Measurements from ENCODE around the gene CACUL1.

Gene CACUL1

DNA sequence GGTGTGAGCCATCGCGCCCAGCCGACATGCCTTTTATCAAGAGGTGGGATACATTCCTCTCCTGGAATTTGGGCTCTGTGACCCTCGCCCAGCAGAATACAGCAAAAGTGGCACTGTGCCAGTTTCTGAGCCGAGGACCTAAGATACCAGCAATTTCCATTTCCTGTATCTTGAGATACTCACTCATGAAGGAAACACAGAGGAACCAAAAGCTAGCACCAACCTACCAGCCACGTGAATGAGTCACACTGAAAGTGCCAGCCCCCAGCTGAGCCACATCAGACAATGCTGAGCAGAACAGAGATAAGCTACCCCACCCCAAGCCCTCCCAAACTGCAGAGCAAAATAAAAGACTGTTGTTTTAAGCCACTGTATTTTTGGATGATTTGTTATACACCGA is 56.3 kb downstream of the CACUL1 start:
- H3K9ac ChIP-seq (ENCODE audit: insufficient read length), result no peak overlapping the region
- H3K27ac ChIP-seq, result no peak overlapping the region
- no peaks in the 10 kb centered on the region for H3K36me3 ChIP-seq (ENCODE audit: insufficient read depth, low read length)
- TF ChIP-seq EZH2 (IDR thresholded peaks at IDR 0.05) (no peak), FOXP2 (optimal IDR thresholded peaks at IDR 0.05; ENCODE audit: control extremely low read depth, extremely low read length, insufficient read depth) (no peak), POLR2AphosphoS5 (IDR thresholded peaks at IDR 0.05; ENCODE audit: borderline replicate concordance, low read depth, low read length) (no peak)
- no peak overlapping the region for H3K4me3 ChIP-seq
- no peak for DNase-seq (ENCODE audit: low read depth, low spot score)
- no peaks in the 10 kb centered on the region for H3K9me3 ChIP-seq (ENCODE audit: low read depth, low read length)

GRCh38 chr10:118694848-118695247 is 59.9 kb downstream of the CACUL1 start:
- DNase-seq (ENCODE audit: low read depth, low spot score), result no peak
- Histone ChIP-seq H3K9ac (ENCODE audit: insufficient read length) (no peak overlapping the region), H3K9me3 (ENCODE audit: low read depth, low read length) (no peaks in the 10 kb centered on the region), H3K27ac (no peak overlapping the region), H3K36me3 (ENCODE audit: insufficient read depth, low read length) (no peaks in the 10 kb centered on the region), H3K4me3 (no peak overlapping the region)
- no peak for TF ChIP-seq EZH2 (IDR thresholded peaks at IDR 0.05)
- no peak for TF ChIP-seq FOXP2 (optimal IDR thresholded peaks at IDR 0.05; ENCODE audit: control extremely low read depth, extremely low read length, insufficient read depth)
- TF ChIP-seq POLR2AphosphoS5 (IDR thresholded peaks at IDR 0.05; ENCODE audit: borderline replicate concordance, low read depth, low read length), result no peak

DNA sequence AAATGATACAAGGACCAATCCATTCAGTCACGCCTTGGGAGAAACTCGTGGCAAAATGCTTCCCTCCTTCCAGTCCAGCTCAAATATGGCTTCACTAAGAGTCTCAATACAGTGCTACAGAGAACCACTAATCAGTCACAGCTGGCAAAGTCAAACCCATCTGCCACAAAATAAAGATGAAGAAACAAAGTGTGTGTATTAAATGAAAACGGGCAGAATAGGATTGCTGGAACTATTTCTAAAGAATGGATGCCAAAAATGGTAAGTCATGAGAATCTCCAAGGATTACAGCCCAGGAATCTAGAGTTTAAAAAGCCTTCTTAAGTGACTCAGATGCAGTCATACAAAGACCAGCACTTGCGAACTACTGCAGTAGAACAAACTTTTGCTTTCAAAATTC is 61.9 kb downstream of the CACUL1 start:
- TF ChIP-seq POLR2AphosphoS5 (IDR thresholded peaks at IDR 0.05; ENCODE audit: borderline replicate concordance, low read depth, low read length) (no peak), EZH2 (IDR thresholded peaks at IDR 0.05) (no peak), FOXP2 (optimal IDR thresholded peaks at IDR 0.05; ENCODE audit: control extremely low read depth, extremely low read length, insufficient read depth) (no peak)
- DNase-seq (ENCODE audit: low read depth, low spot score), result no peak
- Histone ChIP-seq H3K27ac (no peak overlapping the region), H3K4me3 (no peak overlapping the region), H3K36me3 (ENCODE audit: insufficient read depth, low read length) (no peaks in the 10 kb centered on the region), H3K9ac (ENCODE audit: insufficient read length) (no peak overlapping the region), H3K9me3 (ENCODE audit: low read depth, low read length) (no peaks in the 10 kb centered on the region)

DNA sequence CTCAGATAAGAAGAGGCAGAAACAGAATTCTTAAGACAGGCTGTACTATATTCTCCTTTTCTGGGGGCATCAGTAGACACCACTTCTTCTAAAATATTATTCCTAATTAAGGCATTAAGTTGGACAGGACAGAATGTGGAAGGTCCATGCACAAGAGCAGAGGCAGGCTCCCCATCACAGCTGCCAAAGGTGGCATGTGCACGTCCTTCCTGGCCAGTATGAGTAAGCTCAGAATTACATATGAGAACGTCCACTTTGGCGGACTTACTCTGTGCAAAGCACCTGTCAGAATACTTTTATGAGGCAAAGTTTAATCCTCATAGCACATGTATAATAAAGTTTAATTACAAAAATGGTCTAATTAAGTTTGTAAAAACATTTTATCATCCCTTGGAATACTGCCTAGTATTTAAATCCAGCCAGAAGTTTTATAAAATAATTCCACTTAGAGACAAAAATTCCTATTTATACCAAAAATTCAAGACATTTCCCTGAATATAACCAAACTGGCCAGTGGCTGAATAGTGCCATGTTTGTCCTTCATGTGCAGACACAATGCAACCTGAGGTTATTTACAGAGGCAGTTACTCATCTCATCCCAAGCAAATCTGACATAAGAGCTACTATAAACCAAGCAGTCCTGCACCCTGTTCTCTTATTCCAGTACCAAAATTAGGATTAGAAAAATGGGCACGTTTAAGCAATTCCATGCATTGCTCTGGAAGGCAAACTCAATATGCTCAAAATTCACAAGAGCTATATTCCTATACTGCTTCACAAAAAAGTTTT is 65.5 kb downstream of the CACUL1 start:
- H3K9ac ChIP-seq (ENCODE audit: insufficient read length), result no peak overlapping the region
- no peak for TF ChIP-seq POLR2AphosphoS5 (IDR thresholded peaks at IDR 0.05; ENCODE audit: borderline replicate concordance, low read depth, low read length)
- no peak for TF ChIP-seq EZH2 (IDR thresholded peaks at IDR 0.05)
- no peak for TF ChIP-seq FOXP2 (optimal IDR thresholded peaks at IDR 0.05; ENCODE audit: control extremely low read depth, extremely low read length, insufficient read depth)
- H3K36me3 ChIP-seq (ENCODE audit: insufficient read depth, low read length), result no peaks in the 10 kb centered on the region
- H3K4me3 ChIP-seq, result no peak overlapping the region
- no peaks in the 10 kb centered on the region for H3K9me3 ChIP-seq (ENCODE audit: low read depth, low read length)
- DNase-seq (ENCODE audit: low read depth, low spot score), result no peak
- H3K27ac ChIP-seq, result no peak overlapping the region

- Histone ChIP-seq H3K4me3 (no peak overlapping the region), H3K9ac (ENCODE audit: insufficient read length) (no peak overlapping the region), H3K36me3 (ENCODE audit: insufficient read depth, low read length) (no peaks in the 10 kb centered on the region), H3K9me3 (ENCODE audit: low read depth, low read length) (no peaks in the 10 kb centered on the region), H3K27ac (no peak overlapping the region)
- DNase-seq (ENCODE audit: low read depth, low spot score), result no peak
- TF ChIP-seq FOXP2 (optimal IDR thresholded peaks at IDR 0.05; ENCODE audit: control extremely low read depth, extremely low read length, insufficient read depth) (no peak), EZH2 (IDR thresholded peaks at IDR 0.05) (no peak), POLR2AphosphoS5 (IDR thresholded peaks at IDR 0.05; ENCODE audit: borderline replicate concordance, low read depth, low read length) (no peak)
Measured at GRCh38 chr10:118687472-118687871, 67.3 kb downstream of the CACUL1 start.

- Histone ChIP-seq H3K9ac (ENCODE audit: insufficient read length) (no peak overlapping the region), H3K27ac (no peak overlapping the region), H3K4me3 (no peak overlapping the region), H3K36me3 (ENCODE audit: insufficient read depth, low read length) (no peaks in the 10 kb centered on the region; the same call in 1 of the 2 replicates), H3K9me3 (ENCODE audit: low read depth, low read length) (no peaks in the 10 kb centered on the region)
- no peak for TF ChIP-seq POLR2AphosphoS5 (IDR thresholded peaks at IDR 0.05; ENCODE audit: borderline replicate concordance, low read depth, low read length)
- no peak for TF ChIP-seq EZH2 (IDR thresholded peaks at IDR 0.05)
- TF ChIP-seq FOXP2 (optimal IDR thresholded peaks at IDR 0.05; ENCODE audit: control extremely low read depth, extremely low read length, insufficient read depth), result no peak
- DNase-seq (ENCODE audit: low read depth, low spot score), result no peak
Measured at GRCh38 chr10:118682533-118682932, 72.2 kb downstream of the CACUL1 start.

DNA sequence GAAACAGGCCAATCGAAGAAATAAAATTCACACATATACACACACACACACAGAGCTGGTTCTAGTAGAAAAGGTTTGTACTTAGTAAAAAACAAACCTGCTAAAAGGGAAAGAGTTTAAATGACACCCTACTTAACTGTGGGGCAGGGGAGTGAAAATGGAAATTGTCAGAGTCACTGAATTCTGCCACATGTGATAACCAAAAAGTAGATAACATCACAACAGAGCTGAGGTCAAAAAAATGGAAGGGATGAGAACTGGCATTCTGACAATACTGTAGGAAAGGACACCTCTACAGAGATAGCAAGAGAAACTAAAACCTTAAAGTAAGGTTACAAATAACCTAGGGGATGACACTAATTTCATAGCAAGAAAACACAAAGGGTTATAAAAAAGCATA is 74.6 kb downstream of the CACUL1 start:
- DNase-seq (ENCODE audit: low read depth, low spot score), result no peak
- Histone ChIP-seq H3K9me3 (ENCODE audit: low read depth, low read length) (no peaks in the 10 kb centered on the region), H3K27ac (no peak overlapping the region), H3K9ac (ENCODE audit: insufficient read length) (no peak overlapping the region), H3K4me3 (no peak overlapping the region), H3K36me3 (ENCODE audit: insufficient read depth, low read length) (no peaks in the 10 kb centered on the region; the same call in 1 of the 2 replicates)
- TF ChIP-seq FOXP2 (optimal IDR thresholded peaks at IDR 0.05; ENCODE audit: control extremely low read depth, extremely low read length, insufficient read depth) (no peak), EZH2 (IDR thresholded peaks at IDR 0.05) (no peak), POLR2AphosphoS5 (IDR thresholded peaks at IDR 0.05; ENCODE audit: borderline replicate concordance, low read depth, low read length) (no peak)

DNA sequence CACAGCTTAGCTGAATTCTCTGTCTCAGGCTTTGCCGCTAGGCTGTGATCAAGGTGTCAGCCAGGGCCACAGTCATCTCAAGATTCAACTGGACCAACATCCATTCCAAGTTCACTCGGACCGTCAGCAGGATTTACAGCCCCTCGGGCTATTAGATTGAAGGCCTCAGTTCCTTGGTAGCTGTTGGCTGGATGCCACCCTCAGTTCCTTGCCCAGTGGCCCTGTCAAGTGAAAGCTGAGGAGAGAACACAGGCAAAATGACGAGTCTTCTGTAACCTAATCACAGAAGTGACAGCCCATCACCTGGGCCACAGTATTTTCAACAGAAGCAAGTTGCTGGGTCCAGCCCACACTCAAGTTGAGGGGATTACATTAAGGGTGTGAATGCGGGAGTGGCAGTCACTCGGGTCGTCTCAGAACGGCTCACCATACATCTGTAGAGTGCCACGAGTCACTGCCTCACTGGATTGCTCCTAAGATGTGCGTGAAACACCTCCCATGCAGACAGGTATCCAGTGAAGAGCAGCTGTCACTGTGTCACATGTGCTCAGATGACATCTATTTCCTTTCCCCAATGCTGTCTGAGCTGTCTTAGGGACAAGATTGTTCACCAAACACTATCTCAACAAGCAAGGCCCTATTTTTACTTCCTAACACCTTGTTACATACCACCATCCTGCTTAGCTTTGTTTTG is 80.4 kb downstream of the CACUL1 start:
- H3K4me3 ChIP-seq, result no peak overlapping the region
- no peaks in the 10 kb centered on the region for H3K9me3 ChIP-seq (ENCODE audit: low read depth, low read length)
- no peak for DNase-seq (ENCODE audit: low read depth, low spot score)
- no peak for TF ChIP-seq FOXP2 (optimal IDR thresholded peaks at IDR 0.05; ENCODE audit: control extremely low read depth, extremely low read length, insufficient read depth)
- no peak for TF ChIP-seq EZH2 (IDR thresholded peaks at IDR 0.05)
- TF ChIP-seq POLR2AphosphoS5 (IDR thresholded peaks at IDR 0.05; ENCODE audit: borderline replicate concordance, low read depth, low read length), result no peak
- no peaks in the 10 kb centered on the region for H3K36me3 ChIP-seq (ENCODE audit: insufficient read depth, low read length)
- no peak overlapping the region for H3K9ac ChIP-seq (ENCODE audit: insufficient read length)
- no peak overlapping the region for H3K27ac ChIP-seq

Measured in SK-N-MC (cell line).